NCI-H1930 (cell line): ENCODE measurements around the gene LCA5.
"Not testable (repeated sequence)": the region's sequence is repeated elsewhere in the genome, so short reads cannot be mapped to it uniquely, and the experiment has no call there.

ENCODE experiments used
- DNase-seq, 2 experiments: peaks; one replicate each; lab custom pipeline; 2025; lab: John Stamatoyannopoulos, UW

The LCA5 gene

DNA sequence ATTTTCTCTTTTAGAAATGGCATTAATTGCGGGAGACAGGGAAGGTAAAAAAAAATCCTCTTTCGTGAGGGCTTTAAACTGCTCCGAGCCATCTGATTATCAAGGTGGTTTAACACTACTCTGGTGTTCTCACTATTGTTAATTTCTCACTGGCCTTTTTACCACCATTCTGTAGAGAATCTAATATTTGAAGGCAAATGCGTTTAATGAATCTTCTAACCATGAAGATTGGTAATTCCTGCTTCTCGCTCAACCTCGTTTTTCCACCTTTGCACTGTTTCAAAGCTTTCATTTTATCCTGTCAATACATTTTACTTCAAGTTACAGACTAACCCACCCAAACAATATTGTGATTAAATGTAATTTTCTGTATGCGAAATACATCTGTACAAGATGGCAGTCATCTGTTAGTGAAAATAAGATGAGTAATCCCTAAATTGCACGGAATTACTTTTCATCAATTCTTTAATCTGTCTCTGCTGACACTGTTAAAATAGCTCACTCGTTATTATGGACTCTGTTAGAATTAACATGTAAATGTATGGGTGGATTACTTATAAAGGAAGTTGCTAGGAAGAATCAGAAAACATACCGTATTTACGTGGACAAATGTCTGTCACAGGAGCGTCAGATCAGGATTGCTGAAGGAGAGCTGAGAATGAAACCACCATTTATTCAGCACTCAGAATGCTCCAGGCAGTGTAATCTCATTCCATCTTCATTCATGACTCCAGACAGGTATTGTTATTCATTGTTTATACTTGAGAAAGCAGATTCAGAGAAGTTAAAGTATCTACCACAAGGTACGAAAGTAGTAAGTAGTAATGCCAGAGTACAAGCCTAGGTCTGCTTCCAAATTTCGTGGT lies 1.1 kb upstream of the LCA5 start:
- no peak for DNase-seq

DNA sequence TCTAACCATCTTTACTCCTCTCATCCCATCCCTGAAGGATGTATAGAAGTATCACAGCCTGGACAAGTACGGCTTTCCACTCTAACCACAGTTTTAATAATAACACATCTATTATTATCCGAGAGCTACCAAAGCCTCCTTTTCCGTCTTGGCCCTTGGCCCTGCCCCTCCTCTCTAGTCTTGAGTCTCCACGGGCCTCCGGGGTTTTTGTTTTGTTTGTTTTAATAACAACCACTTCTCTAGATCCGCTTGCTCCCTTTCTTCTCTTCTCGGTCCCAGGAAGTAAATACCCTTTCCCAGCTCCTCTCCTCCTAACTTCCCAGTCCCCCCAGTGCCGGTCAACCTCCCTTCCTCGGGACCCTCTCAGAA lies 661 bp downstream of the LCA5 start:
- no peak for DNase-seq

DNA sequence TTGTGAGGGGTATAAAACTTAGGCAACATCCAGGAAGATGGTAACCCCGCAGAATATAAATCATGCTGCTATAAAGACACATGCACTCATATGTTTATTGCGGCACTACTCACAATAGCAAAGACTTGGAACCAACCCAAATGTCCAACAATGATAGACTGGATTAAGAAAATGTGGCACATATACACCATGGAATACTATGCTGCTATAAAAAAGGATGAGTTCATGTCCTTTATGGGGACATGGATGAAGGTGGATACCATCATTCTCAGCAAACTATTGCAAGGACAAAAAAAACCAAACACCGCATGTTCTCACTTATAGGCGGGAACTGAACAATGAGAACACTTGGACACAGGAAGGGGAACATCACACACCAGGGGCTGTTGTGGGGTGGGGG lies 7.7 kb downstream of the LCA5 start:
- DNase-seq, result not testable (repeated sequence)

DNA sequence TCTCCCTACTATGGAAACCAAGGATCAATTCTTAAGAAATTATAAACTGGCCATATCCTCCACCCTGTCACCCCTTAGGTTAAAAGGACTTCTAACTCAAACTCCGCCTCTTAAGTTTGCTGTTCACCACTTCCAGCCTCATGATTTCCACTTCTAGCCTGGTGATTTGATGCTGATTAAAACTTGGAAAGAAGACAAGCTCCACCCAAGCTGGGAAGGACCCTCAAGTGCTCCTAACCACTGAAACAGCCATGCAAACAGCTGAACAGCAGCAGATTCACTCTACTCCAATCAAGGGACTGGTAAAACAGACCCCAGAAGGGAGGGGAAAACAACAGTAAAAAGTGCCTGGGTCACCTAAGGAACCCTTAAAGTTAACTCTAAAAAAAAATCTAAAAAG lies 10.3 kb downstream of the LCA5 start:
- no peak for DNase-seq

DNA sequence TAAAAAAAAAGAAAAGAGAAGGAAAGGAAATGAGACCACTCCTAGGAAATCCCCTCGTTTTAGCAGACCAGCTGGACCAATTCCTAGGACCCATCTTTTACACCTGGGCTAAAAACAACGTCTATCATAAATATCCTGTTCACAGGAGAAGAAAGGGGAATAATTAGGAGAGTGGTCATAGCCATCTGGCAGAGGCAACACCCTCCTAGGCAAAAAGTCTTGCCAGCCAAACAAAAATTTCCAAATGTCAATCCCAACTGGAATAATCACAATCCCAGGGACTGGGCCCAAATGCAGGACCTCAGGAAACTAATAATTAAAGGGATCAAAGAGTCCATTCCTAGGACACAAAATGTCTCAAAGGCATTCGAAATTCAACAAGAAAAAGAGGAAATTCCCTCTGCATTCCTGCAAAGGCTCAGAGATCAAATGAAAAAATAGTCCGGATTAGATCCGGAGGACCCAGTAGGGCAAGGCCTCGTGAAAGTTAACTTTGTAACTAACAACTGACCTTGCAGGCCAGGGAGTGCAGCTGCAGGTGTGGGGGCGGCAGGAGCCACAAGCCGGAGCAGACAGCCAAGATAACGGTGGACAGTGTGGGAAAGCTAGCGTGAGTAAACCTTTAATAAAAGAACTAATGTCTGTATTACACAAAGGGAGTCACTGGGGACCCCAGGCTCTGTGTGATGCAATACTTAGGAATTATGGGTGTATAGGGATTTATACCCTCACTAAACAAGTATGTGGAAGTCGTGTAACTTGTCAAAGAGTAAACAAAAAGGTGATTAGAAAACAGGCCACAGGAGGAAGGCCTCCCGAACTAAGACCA lies 11.7 kb downstream of the LCA5 start:
- DNase-seq, result no peak

DNA sequence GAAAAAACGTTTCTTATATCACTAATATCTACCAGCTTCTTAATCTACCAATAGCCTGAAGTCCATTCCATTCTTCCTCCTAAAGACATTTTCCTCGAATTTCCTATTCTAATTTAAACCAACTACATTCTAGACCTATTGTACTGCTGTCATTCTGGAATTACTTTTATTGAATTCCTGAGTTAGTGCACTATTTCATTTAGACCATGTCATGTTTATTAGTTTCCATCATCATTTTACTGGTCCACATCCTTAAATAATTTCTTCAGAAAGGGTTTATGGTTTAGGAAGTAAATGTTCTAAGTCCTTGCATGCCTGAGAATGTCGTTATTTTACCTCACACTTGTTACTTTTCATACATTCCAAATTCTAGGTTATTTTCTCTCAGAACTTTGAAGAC lies 13.2 kb downstream of the LCA5 start:
- DNase-seq, result no peak

DNA sequence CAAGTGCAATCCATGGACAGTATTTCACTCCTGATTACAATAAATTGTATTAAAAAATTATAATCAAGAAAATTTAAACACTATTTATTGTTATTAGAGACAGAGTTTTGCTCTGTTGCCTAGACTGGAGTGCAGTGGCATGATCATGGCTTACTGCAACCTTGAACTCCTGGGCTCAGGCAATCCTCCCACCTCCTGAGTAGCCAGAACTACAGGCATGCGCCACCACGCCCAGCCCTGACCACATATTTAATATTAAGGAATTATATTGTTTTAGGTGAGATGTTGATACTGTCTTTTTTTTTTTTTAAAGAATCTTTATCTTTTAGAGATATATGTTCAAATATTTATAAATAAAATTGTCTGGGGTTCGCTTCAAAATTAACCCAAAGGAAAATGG lies 14.6 kb downstream of the LCA5 start:
- no peak for DNase-seq

DNA sequence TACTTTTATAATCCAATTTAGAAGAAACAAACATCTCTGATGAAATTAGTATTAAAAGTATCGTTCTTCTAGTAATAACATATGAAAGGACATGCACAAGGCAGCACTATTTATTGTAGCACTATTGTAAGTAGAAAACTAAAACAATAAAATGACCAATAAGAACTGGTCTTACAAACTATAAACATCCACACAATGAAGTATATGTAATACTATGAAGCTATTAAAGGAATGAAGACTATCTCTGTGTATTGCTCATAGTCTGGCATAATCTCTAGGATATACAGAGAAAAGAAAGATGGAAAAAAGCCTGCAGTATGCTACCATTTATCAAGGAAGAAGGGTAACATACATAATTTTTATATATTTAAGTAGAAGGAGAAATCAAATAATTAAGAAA lies 16.7 kb downstream of the LCA5 start:
- DNase-seq, result no peak

DNA sequence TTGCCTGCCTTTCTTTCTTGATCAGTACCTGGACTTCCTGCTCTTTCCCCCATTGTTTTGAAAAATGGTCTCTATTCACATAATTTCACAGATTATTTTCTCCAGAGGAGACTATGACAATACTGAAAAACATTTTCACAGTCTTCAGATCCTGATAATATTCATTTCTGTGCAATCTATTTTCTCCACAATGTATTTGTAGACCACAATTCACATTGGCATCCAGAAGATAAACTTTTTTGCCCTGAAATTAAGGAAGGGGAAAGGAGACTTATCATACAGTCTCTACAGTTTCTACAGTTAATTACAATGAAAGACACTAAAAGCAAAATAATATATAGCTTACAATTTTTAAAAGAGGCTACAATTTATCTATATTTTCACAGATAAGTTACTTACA lies 18.4 kb downstream of the LCA5 start:
- no peak for DNase-seq

DNA sequence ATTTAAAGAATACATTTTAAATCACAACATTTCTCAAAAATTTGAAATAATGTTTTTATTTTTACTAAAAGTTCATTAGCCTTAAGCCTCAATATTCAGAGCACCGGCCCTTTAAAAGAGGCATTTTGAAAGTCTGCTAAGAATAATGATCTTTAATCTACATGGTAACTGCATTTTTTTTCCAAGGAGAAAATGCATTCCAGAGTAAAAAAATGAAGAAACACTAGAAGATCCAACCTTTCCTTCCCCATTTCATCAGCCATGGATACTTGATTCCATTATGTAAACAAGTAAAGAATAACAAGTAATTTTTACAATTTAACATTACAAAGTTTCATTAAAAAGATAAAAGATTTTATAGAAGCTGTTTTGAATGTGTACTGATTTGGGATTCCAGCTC lies 21.8 kb downstream of the LCA5 start:
- no peak for DNase-seq

DNA sequence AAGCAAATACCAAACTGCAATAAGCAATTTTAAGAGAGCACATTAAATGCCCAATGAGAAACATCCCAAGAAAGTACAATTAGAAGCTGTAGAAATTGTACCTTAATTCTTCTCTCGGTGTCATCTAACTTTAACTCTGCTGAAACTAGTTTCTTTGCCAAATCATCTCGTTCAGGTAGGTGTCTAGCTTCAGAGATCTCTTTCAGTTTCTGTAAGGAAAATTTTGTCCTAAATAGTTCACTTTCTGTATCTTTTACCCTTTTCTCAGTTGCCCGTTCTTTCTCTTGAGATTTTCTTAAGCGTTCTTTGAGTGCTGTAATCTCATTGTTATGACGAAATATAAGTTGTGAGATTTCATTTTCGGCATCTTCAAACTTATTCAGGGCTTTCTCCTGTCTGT lies 24.1 kb downstream of the LCA5 start:
- DNase-seq, result no peak

DNA sequence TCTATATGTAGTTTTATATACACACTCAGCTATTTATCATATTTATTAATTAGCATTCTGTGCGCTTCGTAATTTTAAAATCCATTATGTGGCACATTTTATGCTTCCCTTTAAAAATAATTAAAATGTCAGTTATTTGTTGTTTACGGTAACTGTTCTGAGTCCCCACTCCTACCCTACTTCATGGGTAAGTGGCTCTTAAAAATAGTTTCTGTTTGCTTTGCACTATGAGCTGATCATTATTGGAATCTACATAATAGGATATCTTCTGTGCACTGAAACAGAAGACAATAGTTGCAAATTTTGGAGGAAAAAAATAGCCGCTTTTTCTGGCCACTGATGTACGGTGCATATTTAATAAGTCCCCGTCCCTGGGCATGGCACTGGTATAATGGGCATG lies 25.2 kb downstream of the LCA5 start:
- no peak for DNase-seq

DNA sequence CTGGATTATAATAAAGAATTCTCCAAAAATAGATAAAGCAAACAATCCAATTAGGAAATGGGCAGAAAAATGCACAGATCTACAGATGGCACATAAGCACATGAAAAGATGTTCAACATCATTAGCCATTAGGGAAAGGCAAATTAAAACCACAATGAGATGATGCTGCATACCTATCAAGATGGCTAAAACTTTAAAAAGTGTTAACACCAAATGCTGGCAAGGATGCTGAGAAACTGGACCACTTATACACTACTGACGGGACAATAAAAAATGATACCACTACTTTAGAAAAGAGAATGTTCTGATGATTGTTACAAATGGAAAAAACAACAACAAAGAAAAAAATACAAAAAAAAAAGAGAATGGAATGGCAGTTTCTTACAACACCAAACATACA lies 26.5 kb downstream of the LCA5 start:
- no peak for DNase-seq

DNA sequence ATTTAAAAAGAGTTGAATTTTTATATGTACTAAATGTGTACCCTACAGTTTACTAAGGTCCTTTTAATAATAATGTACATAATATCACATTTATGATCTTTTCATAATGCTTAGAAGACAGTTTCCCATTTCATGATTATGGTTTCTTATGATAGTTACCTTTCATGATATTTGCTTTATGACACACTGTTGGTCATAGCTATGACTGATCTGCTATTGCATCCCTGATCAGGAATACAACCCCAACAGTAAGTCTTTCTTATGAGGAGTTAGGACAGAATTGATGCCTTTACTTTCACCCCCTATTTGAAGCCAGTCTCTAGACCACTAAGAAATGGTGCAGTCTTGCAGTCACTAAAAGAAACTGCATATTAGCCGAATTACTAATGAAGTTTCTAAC lies 31.0 kb downstream of the LCA5 start:
- no peak for DNase-seq

DNA sequence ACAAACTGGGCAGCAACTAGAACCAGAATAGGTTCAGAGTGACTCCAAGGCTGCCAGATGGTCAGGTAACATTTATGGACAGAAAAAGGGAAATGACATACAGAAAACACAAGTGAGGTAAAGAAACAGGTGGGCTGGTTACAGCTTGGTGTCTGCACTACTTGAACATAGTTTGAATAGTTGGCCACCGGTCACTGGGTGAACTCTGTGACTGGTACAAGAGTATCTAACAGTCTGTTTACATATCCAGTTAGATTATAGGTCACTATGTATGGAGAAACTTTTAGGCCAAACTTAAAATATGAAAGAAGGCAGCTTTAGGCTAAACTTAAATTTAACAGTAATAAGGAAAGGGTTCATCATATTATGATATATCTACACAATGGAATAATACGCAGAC lies 32.9 kb downstream of the LCA5 start:
- no peak for DNase-seq

DNA sequence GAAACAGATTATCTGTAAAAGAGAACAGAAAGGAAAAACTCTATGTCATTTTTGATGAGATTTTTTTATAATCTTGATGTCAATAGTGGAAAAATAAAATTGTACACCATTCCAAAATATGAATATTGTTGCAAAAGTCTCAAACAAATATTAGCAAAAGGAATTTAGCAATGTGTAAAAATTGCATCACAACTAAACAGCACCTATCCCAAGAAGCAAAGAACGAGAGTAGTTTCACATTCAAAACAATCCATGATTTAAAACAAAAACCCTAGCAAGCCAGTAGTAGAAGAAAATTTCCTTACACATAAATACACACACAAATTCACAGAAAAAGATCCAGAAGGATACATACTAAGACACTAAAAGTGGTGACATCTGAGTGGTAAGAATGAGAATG lies 38.4 kb downstream of the LCA5 start:
- no peak for DNase-seq

DNA sequence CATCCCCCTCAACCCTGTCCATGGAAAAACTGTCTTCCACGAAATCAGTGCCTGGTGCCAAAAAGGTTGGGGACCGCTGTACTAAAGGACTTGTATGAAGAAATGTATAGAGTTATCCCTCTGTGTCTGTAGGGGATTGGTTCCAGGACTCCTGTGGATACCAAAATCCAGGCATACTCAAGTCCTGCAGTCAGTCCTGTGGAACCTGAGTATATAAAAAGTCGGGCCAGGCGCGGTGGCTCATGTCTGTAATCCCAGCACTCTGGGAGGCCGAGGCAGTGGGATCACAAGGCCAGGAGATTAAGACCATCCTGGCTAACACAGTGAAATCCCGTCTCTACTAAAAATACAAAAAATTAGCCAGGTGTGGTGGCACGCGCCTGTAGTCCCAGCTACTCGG lies 42.0 kb downstream of the LCA5 start:
- DNase-seq, result no peak

DNA sequence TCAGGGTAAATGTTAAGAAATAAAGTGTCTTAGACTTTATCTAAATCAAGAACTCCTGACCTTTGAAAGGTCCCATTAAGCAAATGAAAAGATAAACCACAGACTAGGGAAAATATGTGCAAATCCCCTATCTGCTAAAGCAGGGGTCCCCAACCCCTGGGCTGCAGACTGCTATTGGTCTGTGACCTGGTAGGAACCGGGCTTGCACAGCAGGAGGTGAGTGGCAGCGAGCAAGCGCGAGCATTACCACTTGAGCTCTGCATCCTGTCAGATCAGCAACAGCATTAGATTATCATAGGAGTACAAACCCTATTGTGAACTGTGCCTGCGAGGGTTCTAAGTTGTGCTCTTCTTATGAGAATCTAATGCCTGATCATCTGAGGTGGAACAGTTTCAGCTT lies 42.4 kb downstream of the LCA5 start:
- no peak for DNase-seq

DNA sequence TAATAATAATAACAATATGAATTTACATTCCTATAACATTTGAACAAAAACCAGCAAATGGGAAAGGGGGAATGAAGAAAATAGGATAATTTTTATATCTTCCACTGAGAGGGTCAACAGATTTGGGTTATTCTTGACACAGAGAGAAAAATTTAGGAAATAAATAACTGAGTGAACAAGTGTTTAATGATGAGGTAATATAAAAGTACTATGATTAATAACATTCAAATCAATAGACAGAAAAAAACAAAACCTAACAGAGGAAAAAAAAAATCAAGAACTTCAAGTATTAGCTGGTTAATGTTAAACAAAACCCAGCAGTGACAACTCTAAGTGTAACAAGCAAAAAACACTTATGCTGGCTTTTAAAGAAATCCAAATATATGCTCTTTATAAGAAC lies 66.5 kb downstream of the LCA5 start:
- no peak for DNase-seq

DNA sequence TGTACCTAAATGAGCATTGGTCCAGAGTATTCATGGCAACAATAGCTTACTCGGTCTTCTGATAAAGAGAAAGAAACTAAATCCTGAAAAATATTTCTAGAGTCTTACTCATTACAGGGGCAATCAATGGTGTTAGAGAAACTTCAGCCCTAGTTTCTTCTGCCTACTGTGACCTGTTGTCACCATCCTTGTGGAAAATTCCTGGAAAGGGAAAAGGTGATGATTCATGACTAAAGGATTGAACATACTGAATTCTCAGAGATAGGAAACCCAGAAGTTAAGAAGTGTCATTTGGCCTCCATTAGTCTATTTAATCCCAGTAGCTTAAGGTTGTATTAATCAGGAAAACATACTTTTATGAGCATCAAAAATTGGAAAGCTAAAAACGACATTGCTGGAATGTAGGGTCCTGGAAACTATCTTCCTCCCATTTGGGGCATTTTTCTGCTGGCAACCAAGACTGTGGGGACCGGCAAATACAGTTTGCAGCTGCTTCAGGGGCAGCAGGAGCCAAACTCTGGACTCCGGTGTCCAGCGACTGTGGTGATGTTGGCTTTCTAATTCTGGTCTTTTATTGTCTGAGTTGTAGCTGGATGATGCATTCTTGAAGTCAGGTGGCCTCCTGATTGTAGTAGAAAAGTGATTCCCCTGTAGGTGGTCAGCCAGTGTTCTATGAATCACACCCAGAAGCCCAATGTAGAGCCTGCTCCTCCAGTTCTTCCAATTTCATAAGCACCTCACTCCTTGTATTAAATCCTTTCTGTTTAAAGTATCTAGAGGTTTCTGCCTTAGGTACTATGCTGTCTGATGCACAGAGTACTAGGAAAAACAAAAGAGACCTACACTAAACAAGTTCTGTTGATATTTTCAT lies 67.6 kb downstream of the LCA5 start:
- no peak for DNase-seq

DNA sequence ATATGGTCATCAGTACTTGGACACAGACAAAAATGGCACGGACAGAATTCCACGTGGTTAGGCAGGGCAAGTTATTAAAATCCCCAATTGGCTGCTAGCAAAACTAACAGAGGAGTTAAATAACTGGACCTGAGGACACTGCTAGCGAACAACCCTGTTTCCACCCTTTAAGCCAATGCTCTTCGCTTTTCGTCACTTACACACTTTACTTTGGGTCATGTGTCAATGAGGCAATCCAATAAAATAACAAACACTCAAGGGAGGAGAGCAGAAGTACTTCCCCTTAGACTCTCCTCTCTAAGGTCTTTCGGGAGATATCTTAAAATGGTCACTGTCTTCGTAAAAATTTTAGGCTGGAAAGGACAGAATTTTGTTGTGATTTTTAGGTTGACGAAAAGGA lies 68.6 kb downstream of the LCA5 start:
- DNase-seq, result no peak

DNA sequence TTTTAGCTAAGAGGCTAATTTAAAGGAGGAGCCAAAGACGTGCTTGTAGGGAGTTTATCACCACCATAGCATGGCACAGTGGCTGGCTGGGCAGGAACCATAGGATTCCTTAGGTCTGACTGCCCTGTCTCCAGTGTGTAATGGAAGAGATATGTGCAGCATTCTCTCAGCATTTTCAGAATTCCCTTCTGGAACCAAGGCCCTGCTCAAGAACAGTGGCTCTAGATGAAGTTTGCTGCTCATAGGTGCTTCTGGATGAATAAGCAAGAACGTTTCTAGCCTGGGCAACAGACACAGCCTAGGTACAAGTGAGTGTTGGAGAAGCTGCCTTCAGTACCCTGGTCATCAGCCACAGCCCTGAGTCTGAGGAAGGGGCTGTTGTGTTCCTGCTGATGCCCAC lies 69.1 kb downstream of the LCA5 start:
- DNase-seq, result no peak

DNA sequence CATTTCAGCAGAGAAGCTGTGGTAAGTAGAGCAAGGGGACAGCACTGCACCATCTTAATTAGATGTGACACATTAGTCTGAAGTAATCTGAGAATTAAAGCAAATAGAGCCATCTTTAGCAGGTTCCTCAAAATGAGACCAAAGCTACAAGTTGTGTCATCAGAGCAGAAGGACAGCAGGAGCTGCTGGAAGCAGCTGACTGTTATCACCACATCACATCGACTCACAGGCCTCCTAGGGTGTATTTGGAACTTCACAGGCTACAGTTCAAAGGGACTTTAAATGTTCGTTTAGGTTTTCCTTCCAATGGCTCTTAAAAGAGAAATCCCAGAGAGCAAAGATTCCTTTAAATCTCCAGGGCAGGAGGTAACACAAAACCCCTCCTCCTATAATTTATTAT lies 69.5 kb downstream of the LCA5 start:
- no peak for DNase-seq
